Testis (tissue), 2 donors: Measurements from ENCODE around the gene ABTB2.

Source experiments
- POLR2A ChIP-seq: fragments of 450-650 bp; IDR thresholded peaks from one replicate; pipeline ENCODE4 v1.6.1; 2017; ENCODE audit warnings: antibody characterized with exemption, mild to moderate bottlenecking, moderate library complexity
- TF ChIP-seq, protein P1 (sequence below), 3 experiments: fragments of 450-650 bp in 2 of 3; fragments of 200-600 bp in 1 of 3; sonication (generic) in 1 of 3; IDR thresholded peaks; one replicate each; pipeline ENCODE4 v1.5.1; 2016 to 2019; ENCODE audit warnings: antibody characterized with exemption in 3 of 3, mild to moderate bottlenecking in 2 of 3, moderate library complexity in 1 of 3

DNA sequence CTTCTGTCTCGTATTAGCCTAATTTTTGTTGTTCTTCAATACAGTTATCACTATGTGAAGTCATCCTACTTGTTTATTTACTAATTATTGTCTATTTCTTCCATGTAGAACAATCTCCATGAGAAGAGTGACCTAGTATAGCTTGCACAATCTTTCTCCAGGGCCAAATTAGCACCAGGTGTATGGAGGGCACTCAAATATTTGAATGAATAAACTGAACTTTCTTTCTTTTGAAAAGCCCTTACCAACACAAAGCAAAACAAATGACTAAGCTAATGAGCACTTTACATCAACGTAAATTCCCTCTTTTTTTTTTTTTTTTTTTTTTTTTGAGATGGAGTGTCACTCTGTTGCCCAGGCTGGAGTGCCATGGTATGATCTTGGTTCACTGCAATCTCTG is 34.2 kb downstream of the ABTB2 start:
- no peak for TF ChIP-seq POLR2A
- TF ChIP-seq, protein P1, sequence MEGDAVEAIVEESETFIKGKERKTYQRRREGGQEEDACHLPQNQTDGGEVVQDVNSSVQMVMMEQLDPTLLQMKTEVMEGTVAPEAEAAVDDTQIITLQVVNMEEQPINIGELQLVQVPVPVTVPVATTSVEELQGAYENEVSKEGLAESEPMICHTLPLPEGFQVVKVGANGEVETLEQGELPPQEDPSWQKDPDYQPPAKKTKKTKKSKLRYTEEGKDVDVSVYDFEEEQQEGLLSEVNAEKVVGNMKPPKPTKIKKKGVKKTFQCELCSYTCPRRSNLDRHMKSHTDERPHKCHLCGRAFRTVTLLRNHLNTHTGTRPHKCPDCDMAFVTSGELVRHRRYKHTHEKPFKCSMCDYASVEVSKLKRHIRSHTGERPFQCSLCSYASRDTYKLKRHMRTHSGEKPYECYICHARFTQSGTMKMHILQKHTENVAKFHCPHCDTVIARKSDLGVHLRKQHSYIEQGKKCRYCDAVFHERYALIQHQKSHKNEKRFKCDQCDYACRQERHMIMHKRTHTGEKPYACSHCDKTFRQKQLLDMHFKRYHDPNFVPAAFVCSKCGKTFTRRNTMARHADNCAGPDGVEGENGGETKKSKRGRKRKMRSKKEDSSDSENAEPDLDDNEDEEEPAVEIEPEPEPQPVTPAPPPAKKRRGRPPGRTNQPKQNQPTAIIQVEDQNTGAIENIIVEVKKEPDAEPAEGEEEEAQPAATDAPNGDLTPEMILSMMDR (IDR thresholded peaks at IDR 0.05) = no peak
